Measurements from ENCODE around the gene RHBDL2. TPM values are rescaled to one million over a fixed set of nuclear protein-coding genes. Genes with fewer than 3 reads are reported as not detected.

Gene RHBDL2
- total and polyA plus RNA-seq, 10 of the 15 experiments (the other 5 are each of a cell fraction or from before 2014, with no cell fraction given): 0.05 TPM; not detected in 9

GRCh38 chr1:38859561-38860453 is 81.8 kb downstream of the RHBDL2 start, which contains the start of gene RRAGC:
TSS of gene RRAGC (minus strand) at chr1:38859772. CDS start at chr1:38859646, 126 bp downstream.
- peak within 1 kb of the TSS; percentile 95 for H3K4me3 ChIP-seq
- TF ChIP-seq, protein P1, sequence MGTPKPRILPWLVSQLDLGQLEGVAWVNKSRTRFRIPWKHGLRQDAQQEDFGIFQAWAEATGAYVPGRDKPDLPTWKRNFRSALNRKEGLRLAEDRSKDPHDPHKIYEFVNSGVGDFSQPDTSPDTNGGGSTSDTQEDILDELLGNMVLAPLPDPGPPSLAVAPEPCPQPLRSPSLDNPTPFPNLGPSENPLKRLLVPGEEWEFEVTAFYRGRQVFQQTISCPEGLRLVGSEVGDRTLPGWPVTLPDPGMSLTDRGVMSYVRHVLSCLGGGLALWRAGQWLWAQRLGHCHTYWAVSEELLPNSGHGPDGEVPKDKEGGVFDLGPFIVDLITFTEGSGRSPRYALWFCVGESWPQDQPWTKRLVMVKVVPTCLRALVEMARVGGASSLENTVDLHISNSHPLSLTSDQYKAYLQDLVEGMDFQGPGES (IDR thresholded peaks at IDR 0.05): peak; percentile 78
- peak in 1 of 2 experiments; percentile 52; a peak in 1 of 4 replicates for TF ChIP-seq EP300 (IDR thresholded peaks at IDR 0.05; ENCODE audit: borderline replicate concordance in 1 of 2, control insufficient read depth in 1 of 2, low read depth in 2 of 2, low read length in 2 of 2)
- TF ChIP-seq, protein P2, sequence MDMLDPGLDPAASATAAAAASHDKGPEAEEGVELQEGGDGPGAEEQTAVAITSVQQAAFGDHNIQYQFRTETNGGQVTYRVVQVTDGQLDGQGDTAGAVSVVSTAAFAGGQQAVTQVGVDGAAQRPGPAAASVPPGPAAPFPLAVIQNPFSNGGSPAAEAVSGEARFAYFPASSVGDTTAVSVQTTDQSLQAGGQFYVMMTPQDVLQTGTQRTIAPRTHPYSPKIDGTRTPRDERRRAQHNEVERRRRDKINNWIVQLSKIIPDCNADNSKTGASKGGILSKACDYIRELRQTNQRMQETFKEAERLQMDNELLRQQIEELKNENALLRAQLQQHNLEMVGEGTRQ (IDR thresholded peaks at IDR 0.05; ENCODE audit: borderline replicate concordance, low read depth, low read length): peak; percentile 99
- peak; percentile 81; the same call in 1 of the 2 replicates for TF ChIP-seq NFYB (IDR thresholded peaks at IDR 0.05; ENCODE audit: insufficient read depth, low read depth, low read length)
- peak; percentile 30; the same call in 1 of the 2 replicates for TF ChIP-seq ZNF207 (IDR thresholded peaks at IDR 0.05; ENCODE audit: borderline replicate concordance)
- no peak for TF ChIP-seq ZBED1 (IDR thresholded peaks at IDR 0.05; ENCODE audit: borderline replicate concordance)
- TF ChIP-seq, protein P3, sequence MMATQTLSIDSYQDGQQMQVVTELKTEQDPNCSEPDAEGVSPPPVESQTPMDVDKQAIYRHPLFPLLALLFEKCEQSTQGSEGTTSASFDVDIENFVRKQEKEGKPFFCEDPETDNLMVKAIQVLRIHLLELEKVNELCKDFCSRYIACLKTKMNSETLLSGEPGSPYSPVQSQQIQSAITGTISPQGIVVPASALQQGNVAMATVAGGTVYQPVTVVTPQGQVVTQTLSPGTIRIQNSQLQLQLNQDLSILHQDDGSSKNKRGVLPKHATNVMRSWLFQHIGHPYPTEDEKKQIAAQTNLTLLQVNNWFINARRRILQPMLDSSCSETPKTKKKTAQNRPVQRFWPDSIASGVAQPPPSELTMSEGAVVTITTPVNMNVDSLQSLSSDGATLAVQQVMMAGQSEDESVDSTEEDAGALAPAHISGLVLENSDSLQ (IDR thresholded peaks at IDR 0.05): peak; percentile 98
- TF ChIP-seq BACH1 (IDR thresholded peaks at IDR 0.05; ENCODE audit: borderline replicate concordance): 0 out of 2 replicates have a peak, but pooled peaks have one; percentile 22
- no peak for TF ChIP-seq FOXM1 (IDR thresholded peaks at IDR 0.05; ENCODE audit: low read depth, low read length)
- peak; percentile 63 for TF ChIP-seq CREB1 (IDR thresholded peaks at IDR 0.05; ENCODE audit: low read depth)
- TF ChIP-seq GATAD2B (conservative IDR thresholded peaks at IDR 0.05; ENCODE audit: low read depth): 0 out of 2 replicates have a peak, but pooled peaks have one; percentile 17
- no peak for TF ChIP-seq SKIL (IDR thresholded peaks at IDR 0.05; ENCODE audit: low read depth, poor library complexity, severe bottlenecking)
- TF ChIP-seq ASH2L (IDR thresholded peaks at IDR 0.05; ENCODE audit: borderline replicate concordance, low read depth): peak; percentile 12; the same call in 1 of the 2 replicates
- TF ChIP-seq NBN (IDR thresholded peaks at IDR 0.05): peak; percentile 61; the same call in 1 of the 2 replicates

More at GRCh38 chr1:38859561-38860453, 81.8 kb downstream of the RHBDL2 start, which contains the start of gene RRAGC:
- ChIA-PET POLR2A (interaction anchor here (0.5 to 1.3 kb wide), 6 partner anchors 12 to 1261 kb away, joined by 3 to 10 read pairs (median 6); no protein-coding TSS in a partner anchor), CTCF (interaction anchor here (1.1 kb wide), 1 partner anchor 13 kb away, joined by 4 read pairs; the partner anchor contains the start of gene MYCBP), SMC1A (ENCODE audit: uncharacterized antibody, unreplicated experiment) (interaction anchor here (1.0 to 1.9 kb wide), 3 partner anchors 9 to 232 kb away, joined by 3 to 6 read pairs (median 3); no protein-coding TSS in a partner anchor), RAD21 (ENCODE audit: unreplicated experiment) (interaction anchor here (0.7 to 1.7 kb wide), 5 partner anchors 9 to 747 kb away, joined by 3 to 5 read pairs (median 3); partner anchors contain the start of genes MYCBP and NDUFS5)
- intact Hi-C loops (cut with micrococcal nuclease; ENCODE audit: unreplicated experiment) (loop anchor here (2.0 to 10.0 kb wide), 3 partner anchors 13 to 232 kb away; partner anchors contain the start of genes MYCBP and NDUFS5), in situ Hi-C loops (cut with MboI) (no loop called here)
- FAIRE-seq (peak; percentile 59), ATAC-seq (peak; percentile 94), DNase-seq (ENCODE audit: low read depth, low spot score) (peak; percentile 80)
- Histone ChIP-seq H4K20me1 (ENCODE audit: control insufficient read depth, insufficient read depth) (no peaks in the 10 kb centered on the region), H3K27me3 (replicated peaks in 1 of 2; ENCODE audit: control insufficient read depth in 2 of 2, insufficient read depth in 2 of 2, low read length in 1 of 2) (no peaks in the 10 kb centered on the region), H2AFZ (ENCODE audit: control insufficient read depth, low read depth, low read length) (peak within 1 kb of the TSS; percentile 97), H3K79me2 (ENCODE audit: control insufficient read depth, insufficient read depth, low read length) (peaks cover 32% of the 10 kb centered on the region), H3K36me3 (ENCODE audit: control insufficient read depth in 2 of 2, insufficient read depth in 2 of 2, low read length in 1 of 2) (peaks cover 0 to 4% of the 10 kb centered on the region in 2 experiments; a peak in 1 of 4 replicates), H3K9ac (ENCODE audit: control insufficient read depth, insufficient read depth, low read length) (peak within 1 kb of the TSS; percentile 81), H3K4me1 (ENCODE audit: control insufficient read depth, insufficient read depth, low read length) (peaks cover 8% of the 10 kb centered on the region; the same call in 1 of the 2 replicates), H3K9me3 (replicated peaks; ENCODE audit: control insufficient read depth, insufficient read depth, low read length) (no peaks in the 10 kb centered on the region), H3K27ac (ENCODE audit: control insufficient read depth, insufficient read depth) (peak within 1 kb of the TSS; percentile 51), H3K4me2 (ENCODE audit: control insufficient read depth, insufficient read depth) (peak within 1 kb of the TSS; percentile 80)
- no TSS peak for BruUV-seq (replicated peaks)
- 2% methylated on average over 38 of the region's 70 CpGs for WGBS (ENCODE audit: insufficient coverage, insufficient replicate concordance, low lambda C conversion rate, missing lambda C conversion rate)
